ENCODE data around the gene CDKN3.
"Not testable (repeated sequence)": the region's sequence is repeated elsewhere in the genome, so short reads cannot be mapped to it uniquely, and the experiment has no call there.

CDKN3 gene

GRCh38 chr14:54456820-54457608, 60.2 kb downstream of the CDKN3 start:
- DNase-seq (ENCODE audit: low spot score), result not testable (repeated sequence)

DNA sequence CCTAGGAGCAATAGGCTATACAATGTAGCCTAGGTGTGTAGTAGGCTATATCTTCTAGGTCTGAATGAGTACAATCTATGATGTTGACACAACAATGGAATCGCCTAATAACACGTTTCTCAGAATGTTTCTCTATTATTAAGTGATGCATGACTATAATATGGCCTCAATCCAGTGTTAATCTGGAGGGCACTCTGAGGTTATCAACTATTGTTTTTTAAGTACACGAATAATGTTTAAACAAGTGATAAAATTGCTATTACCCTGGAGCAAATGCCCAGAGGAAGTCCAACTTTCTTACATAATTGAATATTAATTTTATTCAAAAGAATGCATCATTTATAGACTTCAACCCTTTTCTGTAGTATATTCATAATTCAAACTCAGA, 60.8 kb downstream of the CDKN3 start:
- DNase-seq (ENCODE audit: low spot score), result no peak

- DNase-seq (ENCODE audit: low spot score), result not testable (repeated sequence)
Observed at GRCh38 chr14:54458536-54458935, 61.7 kb downstream of the CDKN3 start.

DNA sequence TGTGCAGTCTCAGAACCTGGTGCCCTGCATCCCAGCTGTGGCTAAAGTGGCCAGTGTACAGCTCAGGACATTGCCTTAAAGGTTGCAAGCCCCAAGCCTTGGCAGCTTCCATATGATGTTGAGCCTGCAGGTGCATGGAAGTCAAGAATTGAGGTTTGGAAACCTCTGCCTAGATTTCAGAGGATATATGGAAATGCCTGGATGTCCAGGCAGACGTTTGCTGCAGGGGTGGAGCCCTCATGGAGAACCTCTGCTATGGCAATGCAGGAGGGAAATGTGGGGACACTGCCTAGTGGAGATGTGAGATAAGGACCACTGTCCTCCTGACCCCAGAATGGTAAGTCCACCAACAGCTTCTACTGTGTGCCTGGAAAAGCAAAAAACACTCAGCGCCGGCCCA, 62.3 kb downstream of the CDKN3 start:
- no peak for DNase-seq (ENCODE audit: low spot score)

DNA sequence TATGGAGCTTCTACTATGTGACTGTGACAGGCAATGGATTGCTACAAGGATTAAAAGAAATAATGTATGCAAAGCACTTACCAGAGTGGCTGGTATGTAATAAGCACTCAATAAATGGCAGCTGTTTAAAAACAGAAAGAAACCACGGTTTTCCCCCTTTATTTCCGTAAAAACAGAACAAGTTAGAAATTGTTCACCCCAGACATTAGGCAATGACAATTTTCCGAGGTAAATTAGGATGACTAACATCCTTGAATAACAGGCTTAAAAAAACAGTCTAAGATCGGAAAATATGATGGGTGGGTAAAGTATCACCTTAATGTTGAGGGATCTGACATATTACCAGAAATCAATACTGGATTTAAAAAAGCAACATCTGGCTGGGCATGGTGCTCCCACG, 65.2 kb downstream of the CDKN3 start:
- DNase-seq (ENCODE audit: low spot score), result no peak

DNA sequence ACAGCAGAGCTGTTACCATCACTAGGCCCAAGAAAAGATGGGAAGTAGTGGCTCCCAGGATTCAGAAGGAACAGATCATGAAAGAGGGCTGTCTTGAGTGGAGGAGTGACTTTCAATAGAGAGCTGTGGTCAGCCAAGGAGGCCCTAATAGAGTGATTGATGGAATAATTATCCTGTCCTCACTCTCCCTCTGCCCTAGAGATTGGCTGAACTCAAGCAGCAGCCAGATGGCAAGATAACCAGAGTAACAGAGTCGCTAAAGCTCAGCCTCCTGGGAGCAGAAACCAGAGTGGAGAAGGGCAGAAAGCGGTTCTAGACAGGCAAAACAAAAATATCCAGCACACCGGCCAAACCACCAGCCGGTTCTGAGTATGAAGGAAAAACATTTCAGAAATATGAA, 68.8 kb downstream of the CDKN3 start:
- DNase-seq (ENCODE audit: low spot score), result no peak

DNA sequence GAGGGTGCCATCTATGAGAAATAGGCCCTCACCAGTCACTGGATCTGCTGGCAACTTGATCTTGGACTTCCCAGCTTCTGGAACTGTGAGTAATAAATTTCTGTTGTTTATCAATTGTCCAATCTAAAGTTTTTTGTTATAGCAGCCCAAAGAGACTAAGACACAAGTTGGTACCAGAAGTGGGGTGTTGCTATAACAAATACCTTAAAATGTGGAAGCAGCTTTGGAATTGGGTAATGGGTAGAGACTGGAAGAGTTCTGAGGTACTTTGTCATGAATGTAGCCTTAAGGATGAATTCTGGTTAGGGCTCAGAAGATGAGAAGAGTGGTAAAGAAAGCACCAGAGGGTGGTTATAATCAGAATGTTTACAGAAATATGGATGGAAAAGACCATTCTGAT, 70.5 kb downstream of the CDKN3 start:
- no peak for DNase-seq (ENCODE audit: low spot score)
